HL-60/S4 treated with phorbol 12-myristate 13-acetate at 8.2 ng/mL for 4 days and 3 days (cell line): ENCODE measurements around the gene CXCL8.

Experiments
- in situ Hi-C: fragments of 300-500 bp; cut with MboI; formaldehyde crosslinking; loops from 2 replicates; pipeline ENCODE4 v1.15.0; 2022; ENCODE audit warnings: low sequenced_read_pairs

The CXCL8 gene

GRCh38 chr4:73718375-73719373 lies 21.7 kb upstream of the CXCL8 start:
- in situ Hi-C loops, result no loop called here

- in situ Hi-C loops, result no loop called here
Measured at GRCh38 chr4:73721435-73721834, 18.9 kb upstream of the CXCL8 start.

- in situ Hi-C loops, result no loop called here
Measured at GRCh38 chr4:73721909-73722308, 18.5 kb upstream of the CXCL8 start.

GRCh38 chr4:73723023-73723422 lies 17.3 kb upstream of the CXCL8 start:
- in situ Hi-C loops, result no loop called here

GRCh38 chr4:73723928-73724327 lies 16.4 kb upstream of the CXCL8 start:
- in situ Hi-C loops, result no loop called here

GRCh38 chr4:73725510-73725909 lies 14.9 kb upstream of the CXCL8 start:
- in situ Hi-C loops, result no loop called here

GRCh38 chr4:73725985-73726384 lies 14.4 kb upstream of the CXCL8 start:
- in situ Hi-C loops, result no loop called here

GRCh38 chr4:73727685-73728084 lies 12.7 kb upstream of the CXCL8 start:
- in situ Hi-C loops, result no loop called here

GRCh38 chr4:73728091-73728741 lies 12.2 kb upstream of the CXCL8 start:
- in situ Hi-C loops, result no loop called here

GRCh38 chr4:73729534-73730165 lies 10.7 kb upstream of the CXCL8 start:
- in situ Hi-C loops, result no loop called here

GRCh38 chr4:73730292-73730691 lies 10.1 kb upstream of the CXCL8 start:
- in situ Hi-C loops, result no loop called here

GRCh38 chr4:73730867-73731266 lies 9.5 kb upstream of the CXCL8 start:
- in situ Hi-C loops, result no loop called here

GRCh38 chr4:73731968-73732610 lies 8.3 kb upstream of the CXCL8 start:
- in situ Hi-C loops, result no loop called here

GRCh38 chr4:73732759-73733431 lies 7.5 kb upstream of the CXCL8 start:
- in situ Hi-C loops, result no loop called here

- in situ Hi-C loops, result no loop called here
Measured at GRCh38 chr4:73734530-73735001, 5.8 kb upstream of the CXCL8 start.

- in situ Hi-C loops, result no loop called here
Measured at GRCh38 chr4:73735231-73735630, 5.1 kb upstream of the CXCL8 start.

- in situ Hi-C loops, result no loop called here
Measured at GRCh38 chr4:73741031-73741749, 821 bp downstream of the CXCL8 start.

GRCh38 chr4:73741750-73742489 lies 1.6 kb downstream of the CXCL8 start:
- in situ Hi-C loops, result no loop called here

GRCh38 chr4:73742490-73743160 lies 2.3 kb downstream of the CXCL8 start:
- in situ Hi-C loops, result no loop called here
